GM12891 (cell line): ENCODE data around the gene DHCR24.

Experiments
- POLR2A ChIP-seq: IDR thresholded peaks from 2 replicates; pipeline ENCODE4 v1.6.1; 2011; ENCODE audit warnings: low read depth, low read length, control low read depth
- POLR2AphosphoS5 ChIP-seq: IDR thresholded peaks from 2 replicates; pipeline ENCODE4 v1.6.1; 2011; ENCODE audit warnings: low read depth, low read length, control low read depth
- SPI1 ChIP-seq: IDR thresholded peaks from 2 replicates; pipeline ENCODE4 v1.6.1; 2011; ENCODE audit warnings: low read depth, low read length, control low read depth
- TAF1 ChIP-seq: IDR thresholded peaks from 2 replicates; pipeline ENCODE4 v1.6.1; 2011; ENCODE audit warnings: low read depth, low read length, control low read depth

GRCh38 chr1:54846301-54846700 lies 40.7 kb downstream of the DHCR24 start:
- TF ChIP-seq POLR2A, result no peak
- no peak for TF ChIP-seq TAF1
- TF ChIP-seq POLR2AphosphoS5, result no peak
- no peak for TF ChIP-seq SPI1
